CD4-positive, CD25-positive, alpha-beta regulatory T cell (primary cell): ENCODE measurements around the gene GSDMA. TPM values are rescaled to one million over a fixed set of nuclear protein-coding genes. Genes with fewer than 3 reads are reported as not detected.

Experiments
- polyA plus RNA-seq, 4 donors: library from polyadenylated mRNA; unstranded; fragments of 300-500 nt; fragmentation: Illumina TruSeq; gene quantifications; one replicate each; pipeline ENCODE4 v1.2.3, GENCODE V29; 2021
- total RNA-seq: library from RNA; stranded (reverse); gene quantifications from one replicate; pipeline ENCODE4 v1.2.3, GENCODE V29; 2022

The GSDMA gene
- total and polyA plus RNA-seq, 5 donors from 2014 or later = 1.1 to 2.8 (median 2.1) TPM

Other genes starting within 250 kb of the GSDMA start
- 44.1 TPM for gene MIEN1, start 232.5 kb upstream of the GSDMA start, total RNA-seq
- 100 to 1,000 TPM in 3 of 4 donors, 10 to 100 TPM in 1; 93.5 to 158 (median 127) TPM for gene MIEN1, start 232.5 kb upstream of the GSDMA start, polyA plus RNA-seq
- not detected for gene GRB7, start 225.1 kb upstream of the GSDMA start, total RNA-seq
- gene GRB7, start 225.1 kb upstream of the GSDMA start, polyA plus RNA-seq = not detected
- gene IKZF3, start 98.7 kb upstream of the GSDMA start, total RNA-seq = 146 TPM
- gene IKZF3, start 98.7 kb upstream of the GSDMA start, polyA plus RNA-seq = 10 to 100 TPM; 30.4 to 40.6 (median 34.1) TPM
- gene ZPBP2, start 94.8 kb upstream of the GSDMA start, total RNA-seq = not detected
- not detected for gene ZPBP2, start 94.8 kb upstream of the GSDMA start, polyA plus RNA-seq
- gene GSDMB, start 44.4 kb upstream of the GSDMA start, total RNA-seq = 38.0 TPM
- 1 to 10 TPM in 2 of 4 donors, under 1 TPM in 2; 0.69 to 1.8 (median 1.0) TPM for gene GSDMB, start 44.4 kb upstream of the GSDMA start, polyA plus RNA-seq
- gene ORMDL3, start 35.4 kb upstream of the GSDMA start, total RNA-seq = 104 TPM
- 100 to 1,000 TPM in 3 of 4 donors, 10 to 100 TPM in 1; 99.5 to 176 (median 127) TPM for gene ORMDL3, start 35.4 kb upstream of the GSDMA start, polyA plus RNA-seq
- not detected for gene LRRC3C, start 35.3 kb upstream of the GSDMA start, total RNA-seq
- under 1 TPM in 1 of 4 donors, not detected in 3; 0.38 TPM for gene LRRC3C, start 35.3 kb upstream of the GSDMA start, polyA plus RNA-seq
- gene PSMD3, start 17.8 kb downstream of the GSDMA start, total RNA-seq = 62.4 TPM
- gene PSMD3, start 17.8 kb downstream of the GSDMA start, polyA plus RNA-seq = 10 to 100 TPM; 47.9 to 51.0 (median 49.3) TPM
- not detected for gene CSF3, start 52.4 kb downstream of the GSDMA start, total RNA-seq
- gene CSF3, start 52.4 kb downstream of the GSDMA start, polyA plus RNA-seq = not detected
- gene MED24, start 91.4 kb downstream of the GSDMA start, total RNA-seq = 78.8 TPM
- gene MED24, start 91.4 kb downstream of the GSDMA start, polyA plus RNA-seq = 10 to 100 TPM; 34.3 to 46.1 (median 40.3) TPM
- 29.4 TPM for gene THRA, start 100.0 kb downstream of the GSDMA start, total RNA-seq
- gene THRA, start 100.0 kb downstream of the GSDMA start, polyA plus RNA-seq = 10 to 100 TPM; 10.7 to 15.9 (median 13.4) TPM
- gene NR1D1, start 137.6 kb downstream of the GSDMA start, total RNA-seq = 29.5 TPM
- gene NR1D1, start 137.6 kb downstream of the GSDMA start, polyA plus RNA-seq = 10 to 100 TPM in 1 of 4 donors, 1 to 10 TPM in 3; 4.9 to 10.1 (median 6.2) TPM
- 126 TPM for gene MSL1, start 159.0 kb downstream of the GSDMA start, total RNA-seq
- gene MSL1, start 159.0 kb downstream of the GSDMA start, polyA plus RNA-seq = 10 to 100 TPM in 2 of 4 donors, 1 to 10 TPM in 2; 9.3 to 10.5 (median 9.8) TPM
- 165 TPM for gene CASC3, start 177.5 kb downstream of the GSDMA start, total RNA-seq
- 10 to 100 TPM; 42.5 to 46.6 (median 44.2) TPM for gene CASC3, start 177.5 kb downstream of the GSDMA start, polyA plus RNA-seq
- gene RAPGEFL1, start 214.5 kb downstream of the GSDMA start, total RNA-seq = 4.5 TPM
- under 1 TPM in 1 of 4 donors, not detected in 3; 0.79 TPM for gene RAPGEFL1, start 214.5 kb downstream of the GSDMA start, polyA plus RNA-seq